Fibroblast of villous mesenchyme (primary cell): ENCODE results near the gene EPB42. TPM values are rescaled to one million over a fixed set of nuclear protein-coding genes. Genes with fewer than 3 reads are reported as not detected.

ENCODE experiments used
- DNase-seq: peaks from one replicate; pipeline ENCODE4 v3.0.0-alpha.2; 2010; ENCODE audit warnings: low read depth
- H3K4me3 ChIP-seq: 2 replicates; pipeline ENCODE4 v1.5.1; 2011; ENCODE audit warnings: low read depth, mild to moderate bottlenecking, low read length
- total RNA-seq: library from RNA; depleted of rRNA; stranded (reverse); fragments of >200 nt; gene quantifications from 2 replicates; pipeline ENCODE4 v1.2.3, GENCODE V29; 2012
- TF ChIP-seq, protein P1 (sequence below): IDR thresholded peaks from 2 replicates; pipeline ENCODE4 v1.5.1; 2012; ENCODE audit warnings: low read depth, mild to moderate bottlenecking, low read length; ENCODE audit not compliant: insufficient read depth

The EPB42 gene
- total RNA-seq, 1 donor, result not detected

- DNase-seq, result no peak
- TF ChIP-seq, protein P1, sequence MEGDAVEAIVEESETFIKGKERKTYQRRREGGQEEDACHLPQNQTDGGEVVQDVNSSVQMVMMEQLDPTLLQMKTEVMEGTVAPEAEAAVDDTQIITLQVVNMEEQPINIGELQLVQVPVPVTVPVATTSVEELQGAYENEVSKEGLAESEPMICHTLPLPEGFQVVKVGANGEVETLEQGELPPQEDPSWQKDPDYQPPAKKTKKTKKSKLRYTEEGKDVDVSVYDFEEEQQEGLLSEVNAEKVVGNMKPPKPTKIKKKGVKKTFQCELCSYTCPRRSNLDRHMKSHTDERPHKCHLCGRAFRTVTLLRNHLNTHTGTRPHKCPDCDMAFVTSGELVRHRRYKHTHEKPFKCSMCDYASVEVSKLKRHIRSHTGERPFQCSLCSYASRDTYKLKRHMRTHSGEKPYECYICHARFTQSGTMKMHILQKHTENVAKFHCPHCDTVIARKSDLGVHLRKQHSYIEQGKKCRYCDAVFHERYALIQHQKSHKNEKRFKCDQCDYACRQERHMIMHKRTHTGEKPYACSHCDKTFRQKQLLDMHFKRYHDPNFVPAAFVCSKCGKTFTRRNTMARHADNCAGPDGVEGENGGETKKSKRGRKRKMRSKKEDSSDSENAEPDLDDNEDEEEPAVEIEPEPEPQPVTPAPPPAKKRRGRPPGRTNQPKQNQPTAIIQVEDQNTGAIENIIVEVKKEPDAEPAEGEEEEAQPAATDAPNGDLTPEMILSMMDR, result no peak
- H3K4me3 ChIP-seq, result no peak overlapping the region
Observed at GRCh38 chr15:43196760-43197548, 23.9 kb downstream of the EPB42 start.

GRCh38 chr15:43194795-43195194 lies 26.0 kb downstream of the EPB42 start:
- no peak overlapping the region for H3K4me3 ChIP-seq
- no peak for DNase-seq
- TF ChIP-seq, protein P1, result no peak

GRCh38 chr15:43193710-43194109 lies 27.1 kb downstream of the EPB42 start:
- TF ChIP-seq, protein P1, result no peak
- no peak overlapping the region for H3K4me3 ChIP-seq
- no peak for DNase-seq

- TF ChIP-seq, protein P1, result no peak
- H3K4me3 ChIP-seq, result no peak overlapping the region
- DNase-seq, result no peak
Observed at GRCh38 chr15:43190178-43190577, 30.6 kb downstream of the EPB42 start.

DNA sequence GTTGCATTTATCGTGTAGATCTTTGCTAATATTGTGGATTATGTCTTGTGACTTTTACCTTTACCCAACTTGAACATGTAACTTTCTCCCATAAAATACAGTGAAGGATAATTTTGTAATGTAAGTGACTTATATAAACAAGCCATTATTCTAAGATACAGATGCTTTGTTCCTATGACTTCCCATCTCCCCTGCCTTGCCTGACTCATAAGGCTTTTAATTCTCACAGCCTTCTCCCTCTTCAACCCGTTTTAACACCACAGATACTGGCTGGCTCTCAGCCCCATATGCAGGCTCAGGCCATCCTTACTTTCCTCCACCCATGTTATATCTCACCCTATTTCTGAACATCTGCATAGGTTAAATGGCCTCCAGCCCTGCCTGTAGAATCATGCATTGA lies 31.5 kb downstream of the EPB42 start:
- no peak for DNase-seq
- TF ChIP-seq, protein P1, result no peak

DNA sequence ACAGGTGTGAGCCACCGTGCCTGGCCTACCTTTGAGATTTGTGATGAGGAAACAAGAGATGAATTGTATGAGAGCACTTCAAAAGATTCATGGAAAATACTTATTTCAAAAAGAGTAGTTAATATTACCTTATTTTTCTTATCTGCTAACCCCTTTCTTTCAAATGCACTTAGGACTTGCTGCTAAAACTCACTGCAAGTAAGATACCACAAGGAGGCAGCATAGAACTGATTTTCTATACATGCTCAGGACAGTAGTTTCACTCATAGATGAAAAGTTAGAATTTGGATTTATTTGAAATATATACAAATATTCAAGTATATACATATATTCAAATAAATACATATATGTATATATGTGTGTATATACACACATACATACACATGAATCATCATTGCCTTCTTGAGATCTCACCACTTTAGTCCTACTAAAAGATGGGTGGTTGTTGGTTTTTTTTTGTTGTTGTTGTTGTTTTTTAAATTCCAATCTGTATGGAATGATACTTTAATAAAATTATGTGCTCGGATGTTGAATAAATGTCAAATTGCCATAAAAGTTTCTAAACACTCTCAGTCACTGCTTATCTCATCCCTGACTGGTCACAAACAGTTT lies 33.2 kb downstream of the EPB42 start:
- peak; percentile 60 for DNase-seq
- no peak overlapping the region for H3K4me3 ChIP-seq
- TF ChIP-seq, protein P1, result peak; percentile 73

More for the DNA sequence above, 31.5 kb downstream of the EPB42 start:
- no peak overlapping the region for H3K4me3 ChIP-seq

- no peak for DNase-seq
- TF ChIP-seq, protein P1, result no peak
- H3K4me3 ChIP-seq, result peak overlapping the region; percentile 91
Observed at GRCh38 chr15:43186003-43186353, 34.8 kb downstream of the EPB42 start.
